Activated naive CD8-positive, alpha-beta T cell (primary cell): ENCODE results near the gene ASCC2.

ENCODE experiments used
- H3K27ac Mint-ChIP-seq: one replicate; pipeline ENCODE4 v1.8.0; 2021; ENCODE audit warnings: mixed read lengths
- H3K27me3 Mint-ChIP-seq: one replicate; pipeline ENCODE4 v1.8.0; 2021; ENCODE audit warnings: mixed read lengths
- H3K36me3 Mint-ChIP-seq: one replicate; pipeline ENCODE4 v1.8.0; 2021; ENCODE audit warnings: mixed read lengths
- H3K4me1 Mint-ChIP-seq: one replicate; pipeline ENCODE4 v1.8.0; 2021; ENCODE audit warnings: low read depth, mixed read lengths
- H3K4me3 Mint-ChIP-seq: one replicate; pipeline ENCODE4 v1.8.0; 2021; ENCODE audit warnings: mild to moderate bottlenecking, mixed read lengths
- H3K9me3 Mint-ChIP-seq: one replicate; pipeline ENCODE4 v1.8.0; 2021; ENCODE audit warnings: low read depth, mixed read lengths

ASCC2 gene

GRCh38 chr22:29797351-29797750 lies 40.7 kb downstream of the ASCC2 start:
- no peak overlapping the region for H3K4me3 Mint-ChIP-seq

GRCh38 chr22:29795663-29796062 lies 42.4 kb downstream of the ASCC2 start:
- Mint-ChIP-seq H3K4me3 (no peak overlapping the region), H3K9me3 (no peaks in the 10 kb centered on the region), H3K27ac (no peak overlapping the region), H3K27me3 (no peaks in the 10 kb centered on the region), H3K4me1 (no peaks in the 10 kb centered on the region), H3K36me3 (peaks cover 2% of the 10 kb centered on the region)

More at GRCh38 chr22:29797351-29797750, 40.7 kb downstream of the ASCC2 start:
- H3K27me3 Mint-ChIP-seq = no peaks in the 10 kb centered on the region
- peaks cover 2% of the 10 kb centered on the region for H3K36me3 Mint-ChIP-seq
- H3K9me3 Mint-ChIP-seq = no peaks in the 10 kb centered on the region
- no peak overlapping the region for H3K27ac Mint-ChIP-seq
- H3K4me1 Mint-ChIP-seq = no peaks in the 10 kb centered on the region

- Mint-ChIP-seq H3K4me3 (no peak overlapping the region), H3K4me1 (no peaks in the 10 kb centered on the region), H3K27ac (no peak overlapping the region), H3K9me3 (no peaks in the 10 kb centered on the region), H3K27me3 (no peaks in the 10 kb centered on the region), H3K36me3 (peaks cover 2% of the 10 kb centered on the region)
Observed at GRCh38 chr22:29793396-29793795, 44.7 kb downstream of the ASCC2 start.

- Mint-ChIP-seq H3K4me3 (no peak overlapping the region), H3K9me3 (no peaks in the 10 kb centered on the region), H3K4me1 (no peaks in the 10 kb centered on the region), H3K27ac (peak overlapping the region; percentile 22), H3K36me3 (peaks cover 5% of the 10 kb centered on the region), H3K27me3 (no peaks in the 10 kb centered on the region)
Observed at GRCh38 chr22:29790061-29790460, 48.0 kb downstream of the ASCC2 start.

- no peaks in the 10 kb centered on the region for H3K9me3 Mint-ChIP-seq
- no peak overlapping the region for H3K4me3 Mint-ChIP-seq
- H3K36me3 Mint-ChIP-seq = peaks cover 5% of the 10 kb centered on the region
- H3K27me3 Mint-ChIP-seq = no peaks in the 10 kb centered on the region
- H3K4me1 Mint-ChIP-seq = no peaks in the 10 kb centered on the region
- no peak overlapping the region for H3K27ac Mint-ChIP-seq
Observed at GRCh38 chr22:29788339-29789279, 49.5 kb downstream of the ASCC2 start.

GRCh38 chr22:29787371-29787980 lies 50.6 kb downstream of the ASCC2 start:
- Mint-ChIP-seq H3K36me3 (peaks cover 5% of the 10 kb centered on the region), H3K4me1 (no peaks in the 10 kb centered on the region), H3K27ac (no peak overlapping the region), H3K9me3 (no peaks in the 10 kb centered on the region), H3K4me3 (no peak overlapping the region), H3K27me3 (no peaks in the 10 kb centered on the region)

GRCh38 chr22:29786031-29786430 lies 52.0 kb downstream of the ASCC2 start:
- Mint-ChIP-seq H3K9me3 (no peaks in the 10 kb centered on the region), H3K27me3 (no peaks in the 10 kb centered on the region), H3K36me3 (peaks cover 5% of the 10 kb centered on the region), H3K4me1 (no peaks in the 10 kb centered on the region), H3K27ac (no peak overlapping the region), H3K4me3 (no peak overlapping the region)

- no peaks in the 10 kb centered on the region for H3K27me3 Mint-ChIP-seq
Observed at GRCh38 chr22:29784451-29785361, 53.4 kb downstream of the ASCC2 start.

GRCh38 chr22:29782061-29782845 lies 55.8 kb downstream of the ASCC2 start:
- no peak overlapping the region for H3K4me3 Mint-ChIP-seq
- H3K36me3 Mint-ChIP-seq = peaks cover 2% of the 10 kb centered on the region
- no peaks in the 10 kb centered on the region for H3K27me3 Mint-ChIP-seq
- no peak overlapping the region for H3K27ac Mint-ChIP-seq
- no peaks in the 10 kb centered on the region for H3K4me1 Mint-ChIP-seq
- no peaks in the 10 kb centered on the region for H3K9me3 Mint-ChIP-seq

More at GRCh38 chr22:29784451-29785361, 53.4 kb downstream of the ASCC2 start:
- no peak overlapping the region for H3K27ac Mint-ChIP-seq
- no peaks in the 10 kb centered on the region for H3K9me3 Mint-ChIP-seq
- no peaks in the 10 kb centered on the region for H3K4me1 Mint-ChIP-seq
- peaks cover 5% of the 10 kb centered on the region for H3K36me3 Mint-ChIP-seq
- H3K4me3 Mint-ChIP-seq = no peak overlapping the region

- H3K4me3 Mint-ChIP-seq = no peak overlapping the region
- H3K27me3 Mint-ChIP-seq = no peaks in the 10 kb centered on the region
- no peaks in the 10 kb centered on the region for H3K9me3 Mint-ChIP-seq
- no peaks in the 10 kb centered on the region for H3K4me1 Mint-ChIP-seq
- no peak overlapping the region for H3K27ac Mint-ChIP-seq
- H3K36me3 Mint-ChIP-seq = no peaks in the 10 kb centered on the region
Observed at GRCh38 chr22:29780748-29781676, 57.1 kb downstream of the ASCC2 start.

- Mint-ChIP-seq H3K27me3 (no peaks in the 10 kb centered on the region), H3K4me1 (no peaks in the 10 kb centered on the region), H3K4me3 (no peak overlapping the region), H3K9me3 (no peaks in the 10 kb centered on the region), H3K27ac (no peak overlapping the region), H3K36me3 (no peaks in the 10 kb centered on the region)
Observed at GRCh38 chr22:29780220-29780619, 57.9 kb downstream of the ASCC2 start.

GRCh38 chr22:29773233-29773632 lies 64.8 kb downstream of the ASCC2 start:
- peaks cover 12% of the 10 kb centered on the region for H3K4me1 Mint-ChIP-seq
- no peak overlapping the region for H3K27ac Mint-ChIP-seq
- peaks cover 2% of the 10 kb centered on the region for H3K36me3 Mint-ChIP-seq
- H3K4me3 Mint-ChIP-seq = no peak overlapping the region
- no peaks in the 10 kb centered on the region for H3K27me3 Mint-ChIP-seq
- no peaks in the 10 kb centered on the region for H3K9me3 Mint-ChIP-seq

- peaks cover 21% of the 10 kb centered on the region for H3K4me1 Mint-ChIP-seq
Observed at GRCh38 chr22:29772170-29772641, 65.9 kb downstream of the ASCC2 start.

More at GRCh38 chr22:29772170-29772641, 65.9 kb downstream of the ASCC2 start:
- Mint-ChIP-seq H3K27ac (no peak overlapping the region), H3K36me3 (peaks cover 4% of the 10 kb centered on the region), H3K9me3 (no peaks in the 10 kb centered on the region), H3K27me3 (no peaks in the 10 kb centered on the region), H3K4me3 (no peak overlapping the region)
